Astrocyte of the spinal cord (primary cell): ENCODE data around the gene PANK4.

Experiments
- DNase-seq: peaks from one replicate; pipeline ENCODE4 v3.0.0; 2011; ENCODE audit warnings: low read depth, low spot score
- H3K4me3 ChIP-seq: 2 replicates; pipeline ENCODE4 v1.5.1; 2011; ENCODE audit warnings: low read depth, mild to moderate bottlenecking, low read length, moderate library complexity
- in situ Hi-C: cut with HindIII; loops from 2 replicates; pipeline ENCODE4 v1.10.0; 2017; ENCODE audit warnings: low sequenced_read_pairs
- TF ChIP-seq, protein P1 (sequence below): IDR thresholded peaks from 2 replicates; pipeline ENCODE4 v1.5.1; 2012; ENCODE audit warnings: low read depth, mild to moderate bottlenecking, low read length, inconsistent platforms

PANK4 gene

DNA sequence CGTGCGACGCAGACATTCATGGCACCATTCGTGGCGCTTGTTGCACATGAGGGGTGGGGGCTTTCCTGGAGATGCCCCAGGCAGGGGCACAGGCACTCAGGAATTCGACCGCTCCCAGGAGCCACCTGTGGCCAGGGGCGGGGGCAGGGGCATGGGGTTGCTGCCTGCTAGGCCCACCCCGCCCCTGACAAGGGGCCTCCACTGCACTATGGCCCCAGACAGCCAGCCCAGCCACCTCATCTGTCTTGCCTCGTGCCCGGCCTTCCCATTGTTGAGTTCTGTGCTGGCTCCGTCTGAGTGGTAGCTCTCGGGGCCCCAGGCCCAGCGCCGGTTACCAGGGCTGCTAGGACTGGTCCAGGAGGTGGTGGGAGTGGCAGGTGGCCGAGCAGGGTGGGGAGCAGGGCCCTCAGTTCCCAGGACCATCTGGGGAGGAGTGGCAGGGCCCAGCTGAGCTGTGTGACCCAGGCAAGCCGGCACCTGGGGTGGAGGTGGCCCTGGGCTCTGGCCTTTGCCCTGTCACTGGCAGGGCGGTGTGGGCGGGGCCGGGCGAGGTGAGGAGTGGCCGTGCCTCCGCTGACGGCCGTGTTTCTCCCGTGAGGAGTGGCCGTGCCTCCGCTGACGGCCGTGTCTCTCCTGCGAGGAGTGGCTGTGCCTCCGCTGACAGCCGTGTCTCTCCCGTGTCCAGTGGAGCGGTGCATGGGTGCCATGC lies 48.5 kb downstream of the PANK4 start:
- H3K4me3 ChIP-seq, result no peak overlapping the region
- TF ChIP-seq, protein P1, sequence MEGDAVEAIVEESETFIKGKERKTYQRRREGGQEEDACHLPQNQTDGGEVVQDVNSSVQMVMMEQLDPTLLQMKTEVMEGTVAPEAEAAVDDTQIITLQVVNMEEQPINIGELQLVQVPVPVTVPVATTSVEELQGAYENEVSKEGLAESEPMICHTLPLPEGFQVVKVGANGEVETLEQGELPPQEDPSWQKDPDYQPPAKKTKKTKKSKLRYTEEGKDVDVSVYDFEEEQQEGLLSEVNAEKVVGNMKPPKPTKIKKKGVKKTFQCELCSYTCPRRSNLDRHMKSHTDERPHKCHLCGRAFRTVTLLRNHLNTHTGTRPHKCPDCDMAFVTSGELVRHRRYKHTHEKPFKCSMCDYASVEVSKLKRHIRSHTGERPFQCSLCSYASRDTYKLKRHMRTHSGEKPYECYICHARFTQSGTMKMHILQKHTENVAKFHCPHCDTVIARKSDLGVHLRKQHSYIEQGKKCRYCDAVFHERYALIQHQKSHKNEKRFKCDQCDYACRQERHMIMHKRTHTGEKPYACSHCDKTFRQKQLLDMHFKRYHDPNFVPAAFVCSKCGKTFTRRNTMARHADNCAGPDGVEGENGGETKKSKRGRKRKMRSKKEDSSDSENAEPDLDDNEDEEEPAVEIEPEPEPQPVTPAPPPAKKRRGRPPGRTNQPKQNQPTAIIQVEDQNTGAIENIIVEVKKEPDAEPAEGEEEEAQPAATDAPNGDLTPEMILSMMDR, result no peak
- in situ Hi-C loops, result no loop called here
- DNase-seq, result no peak

DNA sequence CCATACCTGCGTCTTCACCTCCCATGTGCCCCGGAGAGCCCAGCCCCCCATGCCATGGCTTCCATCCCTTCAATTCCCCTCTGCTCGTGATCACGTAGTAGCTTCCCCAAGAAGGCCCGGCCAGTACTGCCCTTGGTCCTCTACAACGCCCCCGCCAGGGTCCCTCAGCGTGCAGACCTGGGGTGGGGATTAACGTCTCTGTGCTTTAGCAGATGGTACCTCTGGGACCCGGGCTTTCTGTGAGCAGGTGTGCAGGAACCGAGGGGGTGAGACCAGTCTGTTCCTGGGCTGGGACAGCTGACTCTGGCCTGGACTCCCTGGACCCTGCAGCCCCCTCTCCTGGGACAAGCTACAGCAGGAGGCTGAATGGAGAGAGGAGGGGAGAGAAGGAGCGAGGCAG lies 49.1 kb downstream of the PANK4 start:
- H3K4me3 ChIP-seq, result no peak overlapping the region
- in situ Hi-C loops, result no loop called here
- TF ChIP-seq, protein P1, result no peak
- DNase-seq, result no peak

DNA sequence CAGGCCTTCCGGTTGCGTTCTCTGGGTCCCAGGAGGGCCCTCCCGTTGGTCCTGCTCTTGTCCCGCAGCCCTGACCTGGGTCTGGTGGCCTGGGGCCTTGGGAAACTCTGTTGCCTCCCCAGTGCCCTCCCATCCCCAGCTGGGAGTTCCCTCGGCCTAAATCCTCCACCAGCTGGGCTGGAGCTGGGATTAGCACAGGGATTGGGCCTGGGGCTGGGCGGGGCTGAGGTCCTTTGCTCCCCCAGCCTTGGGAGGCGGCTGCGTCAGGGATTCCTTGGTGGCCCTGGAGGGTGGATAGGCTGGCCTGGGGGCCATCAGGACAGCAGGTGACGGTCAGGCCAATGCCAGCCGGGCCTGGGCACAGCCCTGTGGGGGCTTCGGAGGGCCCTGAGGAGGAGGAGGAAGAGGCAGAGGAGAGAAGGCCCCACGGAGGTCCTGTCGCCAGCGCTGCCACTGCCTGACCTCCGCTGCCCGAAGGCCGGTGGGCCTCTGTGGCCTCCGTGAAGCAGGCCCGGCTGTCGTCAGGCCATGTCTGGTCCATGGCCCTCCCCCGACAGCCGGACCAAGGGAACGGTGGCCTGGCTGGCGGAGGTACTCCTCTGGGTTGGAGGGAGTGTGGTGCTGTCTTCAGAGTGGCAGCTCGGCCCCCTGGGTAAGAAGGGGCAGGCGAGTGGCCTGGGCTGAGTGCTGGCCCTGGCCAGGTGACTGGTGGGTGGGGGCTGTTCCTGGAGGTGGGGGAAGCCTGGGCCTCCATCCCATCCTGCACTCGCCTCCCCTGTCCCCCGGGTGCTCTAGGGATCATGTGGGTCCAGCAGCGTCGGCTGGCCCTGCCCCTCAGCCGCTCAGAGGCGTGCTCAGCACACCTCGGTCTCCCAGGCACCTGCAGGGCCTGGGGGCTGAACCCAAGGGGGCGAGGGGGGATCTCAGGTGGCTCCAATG lies 50.1 kb downstream of the PANK4 start, which contains the start of gene PLCH2:
TSS of gene PLCH2 (plus strand) at position 229 of the 939 bp plus-strand sequence. CDS start at position 529, 300 bp downstream.
- no peak for DNase-seq
- TF ChIP-seq, protein P1, result no peak
- in situ Hi-C loops, result no loop called here
- no peak within 1 kb of the TSS for H3K4me3 ChIP-seq

DNA sequence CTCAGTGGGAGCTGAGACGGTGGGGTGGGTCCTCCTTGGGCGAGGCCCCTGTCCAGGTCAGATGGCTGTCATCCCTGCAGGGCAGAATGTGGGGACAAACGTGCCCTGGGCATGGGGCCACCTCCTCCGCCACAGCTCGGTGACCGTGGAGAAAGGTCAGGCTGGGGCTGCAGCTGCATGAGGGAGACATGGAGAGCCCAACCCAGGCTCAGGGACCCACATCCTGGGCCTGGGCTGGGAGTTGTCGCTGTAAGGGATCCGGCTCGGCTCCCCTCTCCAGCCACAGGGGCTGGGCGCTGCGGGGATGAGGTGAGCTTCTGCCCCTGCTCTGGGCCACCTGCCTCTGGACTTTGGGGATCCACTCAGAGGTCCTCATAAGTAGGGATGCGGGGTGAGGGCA lies 50.8 kb downstream of the PANK4 start:
- TF ChIP-seq, protein P1, result no peak
- no peak for DNase-seq
- no peak overlapping the region for H3K4me3 ChIP-seq
- in situ Hi-C loops, result no loop called here

DNA sequence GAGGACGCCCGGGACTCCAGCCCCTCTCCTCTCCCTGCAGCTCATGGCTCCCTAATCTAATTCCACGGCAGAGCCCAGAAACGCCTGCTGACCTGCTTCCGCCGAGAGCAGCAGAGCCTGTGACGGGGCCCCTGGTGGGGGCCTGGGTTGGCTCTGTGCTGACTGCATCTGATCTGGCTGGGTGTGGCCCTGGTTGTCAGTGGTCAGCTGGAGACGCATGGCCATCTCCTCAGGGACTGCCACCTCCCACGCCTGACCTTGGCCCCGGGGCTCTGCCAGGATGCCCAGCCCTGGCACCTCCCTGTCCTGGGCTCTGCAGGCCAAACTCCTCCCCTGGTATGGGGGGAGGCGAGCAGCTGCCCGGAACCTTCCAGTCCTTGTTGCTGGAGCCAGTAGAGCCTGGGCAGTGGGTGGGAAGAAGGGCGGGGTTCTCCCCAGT lies 51.4 kb downstream of the PANK4 start:
- no peak for DNase-seq
- TF ChIP-seq, protein P1, result no peak
- H3K4me3 ChIP-seq, result no peak overlapping the region
- in situ Hi-C loops, result no loop called here

DNA sequence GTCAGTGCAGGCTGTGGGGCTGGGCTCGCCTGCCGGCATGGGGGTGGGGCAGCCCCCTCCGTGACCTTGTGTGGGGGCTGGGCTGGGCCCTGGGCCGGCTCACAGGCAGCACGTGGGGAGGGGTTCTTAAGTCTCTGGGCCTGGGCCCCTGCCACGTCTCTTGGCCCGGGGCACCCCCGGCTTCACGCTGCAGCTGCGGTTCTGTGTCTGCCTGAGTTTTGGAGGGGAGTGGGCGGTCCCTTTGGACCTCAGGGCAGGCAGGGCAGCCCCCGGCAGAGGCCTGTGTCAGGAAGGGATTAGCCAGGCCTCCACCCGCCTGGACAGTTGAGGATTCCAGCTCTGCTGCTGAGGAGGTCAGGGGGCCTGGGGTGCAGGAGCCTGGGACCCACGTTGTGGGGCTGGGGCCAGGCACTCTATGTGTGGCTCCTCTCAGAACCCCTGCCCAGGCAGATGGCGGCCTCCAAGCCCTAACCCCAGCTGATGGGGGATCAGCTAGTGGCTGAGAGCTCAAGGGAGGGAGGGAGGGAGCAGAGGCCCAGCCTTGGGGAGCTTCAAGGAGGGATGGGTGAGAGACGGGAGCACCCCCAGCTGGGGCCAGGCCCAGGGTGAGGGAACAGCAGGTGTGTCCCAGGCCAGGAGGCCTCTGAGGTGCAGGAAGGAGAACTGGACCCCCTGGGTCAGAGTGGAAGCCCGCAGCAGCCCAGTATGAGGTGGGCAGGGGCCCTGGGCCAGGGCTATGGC lies 52.1 kb downstream of the PANK4 start:
- H3K4me3 ChIP-seq, result no peak overlapping the region
- in situ Hi-C loops, result no loop called here
- TF ChIP-seq, protein P1, result no peak
- no peak for DNase-seq
